ENCODE measurements around the gene INPP5K.
A peak's percentile ranks its signal among the peaks of the same experiment; 100 is the strongest.
"Not testable (repeated sequence)": the region's sequence is repeated elsewhere in the genome, so short reads cannot be mapped to it uniquely, and the experiment has no call there.

The INPP5K gene

DNA sequence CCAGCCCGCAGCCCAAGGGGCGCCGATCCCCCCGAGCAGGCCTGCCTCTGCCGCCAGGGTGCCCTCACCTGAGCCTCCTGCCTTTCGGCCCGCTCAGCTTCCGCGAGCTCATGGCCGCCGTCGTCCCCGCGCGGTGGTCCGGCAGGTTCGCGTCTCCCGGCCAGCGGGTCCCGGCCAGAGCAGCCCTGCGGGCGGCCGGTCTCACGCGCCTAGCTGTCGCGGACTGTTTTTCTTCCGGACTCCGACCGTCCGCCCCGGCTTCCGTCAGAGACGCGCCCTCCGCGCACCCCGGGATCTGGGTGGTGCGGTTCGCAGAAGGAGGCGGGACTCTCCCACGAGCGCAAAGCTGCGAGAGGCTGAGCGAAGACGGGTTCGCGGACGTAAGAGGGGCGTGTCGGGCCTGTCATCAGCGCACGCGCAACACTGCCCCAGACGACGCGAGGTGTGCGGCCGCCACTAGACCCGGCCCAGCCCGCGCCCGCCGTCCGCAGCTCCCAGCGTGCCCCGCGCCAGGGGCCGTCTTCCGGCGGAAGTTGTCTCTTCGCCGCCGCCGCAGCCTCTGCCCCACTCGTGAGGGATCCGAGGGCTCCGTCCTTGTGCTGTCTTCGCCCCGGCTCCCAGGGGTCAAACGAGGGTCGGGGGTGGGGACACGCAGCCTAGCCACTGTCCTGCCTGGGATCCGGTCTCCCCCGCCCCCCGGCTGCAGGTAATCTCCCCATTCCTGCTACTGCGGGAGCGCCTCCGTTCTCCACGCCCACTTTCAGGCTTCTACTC lies at the start of gene INPP5K:
TSS of gene INPP5K (minus strand) at position 225 of the 774 bp plus-strand sequence. CDS start at position 112, 113 bp downstream.
- no peaks in the 10 kb centered on the region for H3K27me3 ChIP-seq (ENCODE audit: control insufficient read depth in 1 of 2, insufficient read depth in 2 of 2, low read length in 2 of 2)
- H3K9me3 ChIP-seq (ENCODE audit: low read length) = no peaks in the 10 kb centered on the region
- peak within 1 kb of the TSS; percentile 69 to 71 for H3K4me3 ChIP-seq (ENCODE audit: low read depth in 1 of 2, low read length in 2 of 2)
- peak within 1 kb of the TSS; percentile 77 for H3K9ac ChIP-seq (ENCODE audit: low read length)
- H3K27ac ChIP-seq (ENCODE audit: low read depth, low read length) = peak within 1 kb of the TSS; percentile 98
- peaks cover 37% of the 10 kb centered on the region for H3K36me3 ChIP-seq (ENCODE audit: insufficient read depth, low read length)
- H3K4me1 ChIP-seq (ENCODE audit: insufficient read depth, low read length) = peaks cover 34% of the 10 kb centered on the region

DNA sequence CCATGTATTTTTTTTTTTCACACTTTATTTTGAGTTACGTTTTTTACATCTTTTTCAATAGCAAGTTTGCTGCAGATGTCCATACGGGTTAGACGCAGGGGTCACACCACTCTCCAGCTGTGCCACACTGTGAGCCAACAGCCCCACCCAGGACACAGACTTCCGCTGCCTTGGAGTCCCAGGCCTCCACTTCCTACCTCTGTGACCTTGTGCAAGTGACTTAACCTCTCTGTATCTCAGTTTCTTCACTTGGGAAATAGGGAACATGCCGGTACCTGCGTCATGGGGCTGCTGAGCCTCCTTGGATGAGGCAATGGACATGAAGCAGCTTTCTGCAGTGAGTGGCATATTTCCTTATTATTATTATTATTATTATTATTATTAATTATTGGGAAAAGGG lies 49.5 kb upstream of the INPP5K start:
- Histone ChIP-seq H3K27ac (ENCODE audit: low read depth, low read length) (no peak overlapping the region), H3K9ac (ENCODE audit: low read length) (no peak overlapping the region), H3K4me3 (ENCODE audit: low read depth in 1 of 2, low read length in 2 of 2) (no peak overlapping the region), H3K9me3 (ENCODE audit: low read length) (no peaks in the 10 kb centered on the region), H3K4me1 (ENCODE audit: insufficient read depth, low read length) (peaks cover 7% of the 10 kb centered on the region), H3K27me3 (ENCODE audit: control insufficient read depth in 1 of 2, insufficient read depth in 2 of 2, low read length in 2 of 2) (no peaks in the 10 kb centered on the region), H3K36me3 (ENCODE audit: insufficient read depth, low read length) (no peaks in the 10 kb centered on the region)

DNA sequence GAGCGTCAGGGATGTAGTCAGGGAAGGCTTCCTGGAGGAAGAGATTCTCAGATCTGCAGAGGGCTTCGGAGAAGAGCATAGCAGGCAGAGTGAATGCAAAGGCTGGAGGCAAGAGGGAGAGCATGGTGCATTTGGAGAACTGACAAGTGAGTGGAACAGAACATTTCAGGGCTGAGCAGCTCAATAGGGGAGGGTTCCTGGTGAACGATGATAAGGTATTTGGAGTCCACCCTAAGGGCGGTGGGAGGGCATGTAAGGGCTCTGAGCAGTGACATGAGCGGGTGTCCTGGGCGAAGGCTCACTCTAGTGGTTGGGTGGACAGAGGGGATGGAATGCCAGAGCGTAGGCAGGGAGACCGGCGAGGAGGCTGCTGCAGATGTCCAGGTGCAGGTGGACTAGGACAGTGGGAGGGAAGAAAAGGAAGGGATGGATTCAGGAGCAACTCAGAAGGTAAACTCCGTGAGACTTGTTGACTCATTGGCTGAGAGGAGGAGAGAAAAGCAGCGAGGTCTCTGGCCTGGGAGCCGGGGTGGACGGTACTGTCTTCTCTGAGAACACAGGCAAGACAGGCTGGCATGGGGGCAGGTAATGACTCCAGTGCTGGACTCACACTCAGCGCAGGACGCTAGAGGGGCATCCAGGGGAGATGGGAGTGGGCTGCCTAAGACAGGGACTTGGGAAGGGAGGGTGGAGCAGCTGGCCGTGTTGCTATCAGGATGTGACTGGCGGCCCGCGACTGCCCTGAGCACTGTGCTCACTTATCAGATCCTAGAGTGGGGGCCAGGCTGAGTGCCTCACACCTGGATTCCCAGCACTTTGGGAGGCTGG lies 47.6 kb upstream of the INPP5K start:
- no peak overlapping the region for H3K4me3 ChIP-seq (ENCODE audit: low read depth in 1 of 2, low read length in 2 of 2)
- H3K36me3 ChIP-seq (ENCODE audit: insufficient read depth, low read length) = no peaks in the 10 kb centered on the region
- H3K27me3 ChIP-seq (ENCODE audit: control insufficient read depth in 1 of 2, insufficient read depth in 2 of 2, low read length in 2 of 2) = no peaks in the 10 kb centered on the region
- no peak overlapping the region for H3K9ac ChIP-seq (ENCODE audit: low read length)
- no peak overlapping the region for H3K27ac ChIP-seq (ENCODE audit: low read depth, low read length)
- no peaks in the 10 kb centered on the region for H3K9me3 ChIP-seq (ENCODE audit: low read length)
- peaks cover 24% of the 10 kb centered on the region for H3K4me1 ChIP-seq (ENCODE audit: insufficient read depth, low read length)

DNA sequence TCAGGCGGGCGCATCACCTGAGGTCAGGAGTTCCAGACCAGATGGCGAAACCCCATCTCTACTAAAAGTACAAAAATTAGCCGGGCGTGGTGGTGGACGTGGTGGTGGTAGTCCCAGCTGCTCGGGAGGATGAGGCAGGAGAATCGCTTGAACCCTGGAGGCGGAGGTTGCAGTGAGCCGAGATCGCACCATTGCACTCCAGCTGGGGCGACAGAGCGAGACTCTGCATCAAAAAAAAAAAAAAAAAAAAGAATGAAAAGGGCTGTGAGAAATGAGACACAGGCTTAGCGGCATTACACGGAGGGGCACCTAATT lies 47.0 kb upstream of the INPP5K start:
- not testable (repeated sequence) for H3K27me3 ChIP-seq (ENCODE audit: control insufficient read depth in 1 of 2, insufficient read depth in 2 of 2, low read length in 2 of 2); H3K36me3 ChIP-seq (ENCODE audit: insufficient read depth, low read length); H3K9ac ChIP-seq (ENCODE audit: low read length); H3K9me3 ChIP-seq (ENCODE audit: low read length); H3K4me3 ChIP-seq (ENCODE audit: low read depth in 1 of 2, low read length in 2 of 2); H3K27ac ChIP-seq (ENCODE audit: low read depth, low read length)
- H3K4me1 ChIP-seq (ENCODE audit: insufficient read depth, low read length) = peaks cover 26% of the 10 kb centered on the region

DNA sequence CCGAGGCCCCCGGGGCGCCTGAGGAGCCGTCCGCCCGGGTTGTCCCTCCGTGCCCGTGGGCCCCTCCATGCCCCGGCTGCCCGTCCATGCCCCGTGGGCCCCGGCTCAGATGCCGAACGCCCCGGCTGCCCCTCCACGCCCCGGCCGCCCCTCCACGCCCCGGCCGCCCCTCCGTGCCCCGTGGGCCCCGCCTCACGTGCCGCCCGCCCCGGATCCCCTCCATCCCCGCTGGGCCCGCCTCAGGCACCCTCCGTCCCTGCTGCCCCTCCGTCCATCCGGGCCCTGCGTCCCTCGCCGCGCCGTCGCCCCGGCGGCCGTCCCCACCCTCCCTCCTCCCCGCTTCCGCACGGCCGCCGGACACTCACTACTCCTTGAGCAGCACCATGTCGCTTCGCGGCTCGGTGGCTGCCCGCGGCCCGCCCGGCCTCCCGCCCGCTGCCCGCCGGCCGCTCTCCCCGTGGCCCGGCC lies 45.8 kb upstream of the INPP5K start:
- no peaks in the 10 kb centered on the region for H3K27me3 ChIP-seq (ENCODE audit: control insufficient read depth in 1 of 2, insufficient read depth in 2 of 2, low read length in 2 of 2)
- H3K9me3 ChIP-seq (ENCODE audit: low read length) = no peaks in the 10 kb centered on the region
- peaks cover 26% of the 10 kb centered on the region for H3K4me1 ChIP-seq (ENCODE audit: insufficient read depth, low read length)
- H3K9ac ChIP-seq (ENCODE audit: low read length) = no peak overlapping the region
- H3K27ac ChIP-seq (ENCODE audit: low read depth, low read length) = peak overlapping the region; percentile 79
- H3K36me3 ChIP-seq (ENCODE audit: insufficient read depth, low read length) = no peaks in the 10 kb centered on the region
- H3K4me3 ChIP-seq (ENCODE audit: low read depth in 1 of 2, low read length in 2 of 2) = peak overlapping the region; percentile 65

DNA sequence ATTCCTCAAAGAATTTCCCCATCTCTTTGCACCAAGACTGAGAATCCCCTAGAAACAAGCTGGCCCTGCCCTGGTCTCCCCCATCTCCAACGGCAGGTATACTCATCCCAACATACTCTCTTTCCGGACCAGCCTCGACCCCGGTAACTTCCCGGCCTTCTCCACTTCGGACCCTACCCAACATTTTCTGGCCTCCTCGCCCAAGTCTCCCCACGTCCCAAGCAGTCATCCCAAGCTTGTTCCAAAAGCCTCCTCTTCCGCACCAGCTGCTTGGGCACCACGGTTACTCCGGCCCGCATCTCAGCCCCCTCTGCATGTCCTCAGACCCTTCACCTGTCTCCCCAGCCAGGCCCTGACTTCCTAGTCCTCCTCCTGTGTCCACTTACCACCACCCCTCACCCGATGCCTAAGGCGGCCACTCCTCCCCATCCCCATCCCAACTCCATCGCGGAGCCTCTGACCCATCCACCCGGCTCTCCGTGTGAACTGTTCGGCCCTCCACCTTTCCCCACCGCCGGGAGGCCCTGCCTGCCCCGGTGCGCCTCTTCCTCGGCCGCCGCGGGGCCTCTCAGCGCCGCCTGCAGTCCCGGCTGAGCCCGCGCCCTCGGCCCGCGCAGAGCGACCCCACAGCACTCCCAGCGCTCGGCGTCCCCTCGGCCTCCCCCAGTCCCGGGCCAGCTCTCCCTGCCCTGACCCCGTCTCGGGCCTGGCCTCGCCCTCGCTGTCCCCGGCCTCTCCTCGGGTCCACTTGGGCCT lies 45.2 kb upstream of the INPP5K start:
- peak overlapping the region; percentile 65 for H3K4me3 ChIP-seq (ENCODE audit: low read depth in 1 of 2, low read length in 2 of 2)
- peaks cover 26% of the 10 kb centered on the region for H3K4me1 ChIP-seq (ENCODE audit: insufficient read depth, low read length)
- H3K9me3 ChIP-seq (ENCODE audit: low read length) = no peaks in the 10 kb centered on the region
- peak overlapping the region; percentile 79 for H3K27ac ChIP-seq (ENCODE audit: low read depth, low read length)
- H3K36me3 ChIP-seq (ENCODE audit: insufficient read depth, low read length) = no peaks in the 10 kb centered on the region
- no peaks in the 10 kb centered on the region for H3K27me3 ChIP-seq (ENCODE audit: control insufficient read depth in 1 of 2, insufficient read depth in 2 of 2, low read length in 2 of 2)
- H3K9ac ChIP-seq (ENCODE audit: low read length) = peak overlapping the region; percentile 65

DNA sequence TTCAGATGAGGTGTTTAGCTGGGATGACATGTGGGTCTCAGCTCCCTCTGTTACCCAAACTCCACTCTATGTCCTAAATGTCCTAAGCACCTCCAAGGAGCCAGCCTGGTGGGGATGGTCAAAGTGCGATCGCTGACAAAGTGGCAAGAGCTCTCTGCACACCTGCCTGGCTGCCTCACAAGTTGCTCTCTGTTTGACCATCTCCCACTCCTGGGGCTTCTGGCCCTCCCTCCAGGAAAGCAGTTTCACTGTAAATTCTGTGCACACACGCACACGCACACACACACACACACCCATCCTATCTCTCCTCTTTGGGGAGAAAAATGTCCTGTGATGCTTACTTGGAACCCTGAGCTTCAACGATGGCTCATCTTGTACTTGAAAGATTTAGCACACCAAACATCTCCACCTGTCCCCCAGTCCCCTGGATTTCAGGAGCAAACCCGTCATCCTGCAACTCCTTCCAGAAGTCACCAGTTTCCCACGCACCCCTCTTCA lies 44.5 kb upstream of the INPP5K start:
- peak overlapping the region; percentile 65 for H3K9ac ChIP-seq (ENCODE audit: low read length)
- no peaks in the 10 kb centered on the region for H3K36me3 ChIP-seq (ENCODE audit: insufficient read depth, low read length)
- H3K27ac ChIP-seq (ENCODE audit: low read depth, low read length) = no peak overlapping the region
- peak overlapping the region in 1 of 2 donors; percentile 65 for H3K4me3 ChIP-seq (ENCODE audit: low read depth in 1 of 2, low read length in 2 of 2)
- no peaks in the 10 kb centered on the region for H3K27me3 ChIP-seq (ENCODE audit: control insufficient read depth in 1 of 2, insufficient read depth in 2 of 2, low read length in 2 of 2)
- no peaks in the 10 kb centered on the region for H3K9me3 ChIP-seq (ENCODE audit: low read length)
- H3K4me1 ChIP-seq (ENCODE audit: insufficient read depth, low read length) = peaks cover 28% of the 10 kb centered on the region

DNA sequence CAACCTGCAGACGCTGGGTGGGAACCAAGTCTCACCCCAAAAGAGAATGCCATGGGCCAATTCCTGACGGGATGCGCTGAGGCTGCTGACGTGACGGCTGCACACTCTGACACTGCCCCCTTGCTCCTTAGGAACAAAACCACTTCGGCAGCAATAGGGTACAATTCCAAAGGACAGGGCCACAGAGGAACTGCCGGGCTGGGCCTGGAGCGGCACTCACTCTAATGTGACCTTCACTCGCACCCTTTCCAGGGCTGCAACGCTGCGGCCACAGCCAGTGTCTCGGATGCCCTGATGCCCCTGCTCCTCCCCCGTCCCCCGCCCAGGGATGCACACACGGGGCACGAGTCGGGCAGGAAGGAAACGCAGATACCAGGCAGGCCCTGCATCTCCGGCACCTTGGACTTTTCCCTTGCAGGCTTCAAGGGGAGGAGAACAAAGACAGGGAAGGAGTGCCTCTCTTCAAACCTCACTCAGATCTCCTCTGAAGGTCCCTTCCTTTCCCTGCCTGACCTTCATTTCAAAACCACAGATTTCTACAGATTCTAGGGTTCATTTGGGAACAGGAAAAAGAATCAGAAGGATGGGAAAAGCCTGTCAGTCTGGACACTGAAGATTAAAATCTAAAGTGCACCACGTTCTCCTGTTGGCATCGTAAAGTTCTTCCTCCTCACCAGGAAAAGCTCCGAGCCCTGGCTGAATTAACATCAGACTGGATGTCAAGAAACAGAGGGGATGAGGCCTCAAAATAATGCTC lies 43.9 kb upstream of the INPP5K start:
- no peaks in the 10 kb centered on the region for H3K27me3 ChIP-seq (ENCODE audit: control insufficient read depth in 1 of 2, insufficient read depth in 2 of 2, low read length in 2 of 2)
- H3K27ac ChIP-seq (ENCODE audit: low read depth, low read length) = no peak overlapping the region
- no peak overlapping the region for H3K9ac ChIP-seq (ENCODE audit: low read length)
- H3K4me1 ChIP-seq (ENCODE audit: insufficient read depth, low read length) = peaks cover 34% of the 10 kb centered on the region
- H3K4me3 ChIP-seq (ENCODE audit: low read depth in 1 of 2, low read length in 2 of 2) = no peak overlapping the region
- no peaks in the 10 kb centered on the region for H3K9me3 ChIP-seq (ENCODE audit: low read length)
- no peaks in the 10 kb centered on the region for H3K36me3 ChIP-seq (ENCODE audit: insufficient read depth, low read length)

DNA sequence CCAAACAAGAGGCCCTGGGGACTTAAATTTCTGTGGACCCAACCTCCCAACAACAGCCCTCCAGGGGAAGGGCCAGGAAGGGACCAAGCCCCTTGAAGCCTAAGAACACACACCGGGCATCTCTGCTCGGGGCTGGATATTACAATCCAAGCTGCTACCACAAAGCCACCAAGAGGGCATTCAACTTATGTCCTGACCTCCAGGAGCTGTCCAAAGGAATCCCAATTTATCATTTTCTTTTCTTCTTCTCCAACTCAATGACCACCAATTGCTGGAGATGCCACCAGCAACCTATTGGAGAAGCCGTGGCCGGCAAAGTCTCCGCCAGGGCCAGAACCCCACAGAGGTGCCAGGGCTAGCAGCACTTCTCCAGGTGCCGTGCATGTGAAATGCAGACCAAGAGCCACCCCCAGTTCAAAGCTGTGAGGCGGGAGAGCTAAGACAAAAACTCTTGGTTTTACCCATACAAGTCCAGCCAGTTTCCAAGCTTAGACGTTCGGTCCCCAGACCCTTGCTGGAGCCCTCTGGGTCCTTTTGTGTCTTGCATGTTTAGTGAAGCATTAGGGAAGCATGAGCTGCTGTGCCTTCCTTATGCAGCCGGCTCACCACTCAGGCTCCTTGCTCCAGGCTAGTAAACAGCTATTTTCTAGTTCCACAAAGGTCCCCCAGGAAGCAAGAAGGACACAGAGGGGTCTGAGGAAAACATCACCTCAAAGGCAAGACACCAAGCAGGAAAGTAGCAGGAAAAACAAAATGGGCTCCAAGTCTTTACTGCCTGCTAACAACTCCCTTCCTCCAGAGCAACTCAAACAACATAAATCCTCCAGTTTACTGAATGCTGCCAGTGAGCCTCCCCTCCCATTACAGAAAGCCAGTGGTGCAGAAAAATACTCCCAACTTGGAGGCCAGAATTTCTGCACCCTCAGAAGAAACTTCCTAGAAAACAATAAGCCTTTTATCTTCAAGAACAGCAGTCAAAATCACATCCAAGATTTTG lies 42.9 kb upstream of the INPP5K start:
- Histone ChIP-seq H3K27me3 (ENCODE audit: control insufficient read depth in 1 of 2, insufficient read depth in 2 of 2, low read length in 2 of 2) (no peaks in the 10 kb centered on the region), H3K4me1 (ENCODE audit: insufficient read depth, low read length) (peaks cover 44% of the 10 kb centered on the region), H3K9me3 (ENCODE audit: low read length) (no peaks in the 10 kb centered on the region), H3K27ac (ENCODE audit: low read depth, low read length) (no peak overlapping the region), H3K36me3 (ENCODE audit: insufficient read depth, low read length) (no peaks in the 10 kb centered on the region), H3K4me3 (ENCODE audit: low read depth in 1 of 2, low read length in 2 of 2) (no peak overlapping the region), H3K9ac (ENCODE audit: low read length) (no peak overlapping the region)

DNA sequence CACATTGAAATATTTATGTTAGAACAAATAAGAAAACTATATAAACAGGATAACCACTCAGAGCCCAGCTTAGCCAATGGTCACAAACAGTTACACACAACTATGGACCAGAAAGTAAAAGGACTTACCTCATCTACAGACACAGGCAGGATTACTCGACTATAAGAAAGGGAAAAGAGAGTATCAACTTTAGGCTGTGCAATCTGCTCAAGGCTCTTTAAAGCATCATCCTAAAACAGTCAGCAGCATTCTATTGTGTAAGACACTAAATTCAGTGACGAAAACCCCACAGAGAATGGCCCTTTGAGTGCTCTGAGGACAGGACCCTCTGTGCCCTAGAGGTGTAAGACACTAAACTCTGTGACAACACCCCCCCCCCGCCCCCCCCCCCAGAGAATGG lies 42.0 kb upstream of the INPP5K start:
- Histone ChIP-seq H3K9me3 (ENCODE audit: low read length) (no peaks in the 10 kb centered on the region), H3K4me3 (ENCODE audit: low read depth in 1 of 2, low read length in 2 of 2) (no peak overlapping the region), H3K27ac (ENCODE audit: low read depth, low read length) (no peak overlapping the region), H3K27me3 (ENCODE audit: control insufficient read depth in 1 of 2, insufficient read depth in 2 of 2, low read length in 2 of 2) (no peaks in the 10 kb centered on the region), H3K4me1 (ENCODE audit: insufficient read depth, low read length) (peaks cover 52% of the 10 kb centered on the region), H3K36me3 (ENCODE audit: insufficient read depth, low read length) (no peaks in the 10 kb centered on the region), H3K9ac (ENCODE audit: low read length) (no peak overlapping the region)
